Calu3 (cell line): ENCODE data around the gene CEP76. TPM values are rescaled to one million over a fixed set of nuclear protein-coding genes. Genes with fewer than 3 reads are reported as not detected.

Experiments
- BruUV-seq: library from RNA; stranded (reverse); fragments of 400-500 nt; replicated peaks from 2 replicates; lab custom pipeline; 2021; lab: Mats Ljungman, UMichigan
- CTCF ChIA-PET: fragments of 300-600 bp; sonication (Branson Sonifier 250); formaldehyde crosslinking; loops from one replicate; lab custom pipeline; 2022; ENCODE audit warnings: antibody characterized with exemption; lab: Charles Lee
- DNase-seq: peaks from one replicate; pipeline ENCODE4 v3.0.0; 2022
- H3K27ac Mint-ChIP-seq: one replicate; pipeline ENCODE4 v1.8.0; 2022; ENCODE audit warnings: mixed read lengths; ENCODE audit not compliant: unreplicated experiment
- H3K27me3 Mint-ChIP-seq: one replicate; pipeline ENCODE4 v1.8.0; 2022; ENCODE audit warnings: mixed read lengths; ENCODE audit not compliant: unreplicated experiment
- H3K36me3 Mint-ChIP-seq: one replicate; pipeline ENCODE4 v1.8.0; 2022; ENCODE audit warnings: mild to moderate bottlenecking, moderate library complexity, mixed read lengths; ENCODE audit not compliant: insufficient read depth, unreplicated experiment
- H3K4me1 Mint-ChIP-seq: one replicate; pipeline ENCODE4 v1.8.0; 2022; ENCODE audit warnings: mild to moderate bottlenecking, low read depth, mixed read lengths; ENCODE audit not compliant: unreplicated experiment
- H3K4me3 Mint-ChIP-seq: one replicate; pipeline ENCODE4 v1.8.0; 2022; ENCODE audit warnings: mild to moderate bottlenecking, low read depth, moderate library complexity, mixed read lengths; ENCODE audit not compliant: unreplicated experiment
- H3K9me3 Mint-ChIP-seq: one replicate; pipeline ENCODE4 v1.8.0; 2022; ENCODE audit warnings: low read depth, mixed read lengths; ENCODE audit not compliant: unreplicated experiment
- intact Hi-C: fragments of 100-400 bp; cut with micrococcal nuclease; formaldehyde crosslinking; loops from one replicate; pipeline ENCODE4 v1.10.0; 2022; ENCODE audit not compliant: unreplicated experiment
- total RNA-seq: library from RNA; stranded (reverse); gene quantifications from 2 replicates; pipeline ENCODE4 v1.2.3, GENCODE V29; 2022
- TF ChIP-seq, protein P1 (sequence below): fragments of 200-600 bp; IDR thresholded peaks from one replicate; pipeline ENCODE4 v1.8.0; 2022; ENCODE audit warnings: antibody characterized with exemption; ENCODE audit not compliant: unreplicated experiment

CEP76 gene
- total RNA-seq, 1 experiment from 2014 or later, result 12.7 TPM

DNA sequence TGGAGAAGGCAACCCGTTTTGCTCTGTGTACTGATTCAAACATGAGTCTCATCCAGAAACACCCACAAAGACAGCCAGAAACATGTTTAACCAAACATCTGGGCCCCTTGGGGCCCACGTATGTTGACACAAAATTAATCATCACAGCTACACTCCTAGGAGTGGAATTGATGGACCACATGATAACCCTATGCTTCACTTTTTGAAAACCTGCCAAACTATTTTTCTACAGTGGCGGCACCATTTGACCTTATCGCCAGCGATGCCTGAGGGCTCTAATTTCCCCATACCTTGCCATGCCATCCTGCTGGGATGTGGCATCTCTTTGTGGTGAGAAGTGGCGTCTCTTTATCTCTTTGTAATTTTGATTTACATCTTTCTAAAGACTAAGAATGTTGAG is 38.8 kb upstream of the CEP76 start:
- no peak overlapping the region for H3K27ac Mint-ChIP-seq
- DNase-seq, result peak; percentile 51
- H3K4me1 Mint-ChIP-seq, result peaks cover 9% of the 10 kb centered on the region
- TF ChIP-seq, protein P1, sequence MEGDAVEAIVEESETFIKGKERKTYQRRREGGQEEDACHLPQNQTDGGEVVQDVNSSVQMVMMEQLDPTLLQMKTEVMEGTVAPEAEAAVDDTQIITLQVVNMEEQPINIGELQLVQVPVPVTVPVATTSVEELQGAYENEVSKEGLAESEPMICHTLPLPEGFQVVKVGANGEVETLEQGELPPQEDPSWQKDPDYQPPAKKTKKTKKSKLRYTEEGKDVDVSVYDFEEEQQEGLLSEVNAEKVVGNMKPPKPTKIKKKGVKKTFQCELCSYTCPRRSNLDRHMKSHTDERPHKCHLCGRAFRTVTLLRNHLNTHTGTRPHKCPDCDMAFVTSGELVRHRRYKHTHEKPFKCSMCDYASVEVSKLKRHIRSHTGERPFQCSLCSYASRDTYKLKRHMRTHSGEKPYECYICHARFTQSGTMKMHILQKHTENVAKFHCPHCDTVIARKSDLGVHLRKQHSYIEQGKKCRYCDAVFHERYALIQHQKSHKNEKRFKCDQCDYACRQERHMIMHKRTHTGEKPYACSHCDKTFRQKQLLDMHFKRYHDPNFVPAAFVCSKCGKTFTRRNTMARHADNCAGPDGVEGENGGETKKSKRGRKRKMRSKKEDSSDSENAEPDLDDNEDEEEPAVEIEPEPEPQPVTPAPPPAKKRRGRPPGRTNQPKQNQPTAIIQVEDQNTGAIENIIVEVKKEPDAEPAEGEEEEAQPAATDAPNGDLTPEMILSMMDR, result no peak
- H3K27me3 Mint-ChIP-seq, result no peaks in the 10 kb centered on the region
- no peaks in the 10 kb centered on the region for H3K9me3 Mint-ChIP-seq
- CTCF ChIA-PET, result interaction anchor here (0.5 to 1.4 kb wide), 2 partner anchors 27 to 149 kb away, joined by 3 read pairs; no protein-coding TSS in a partner anchor
- H3K4me3 Mint-ChIP-seq, result no peak overlapping the region
- BruUV-seq, result no TSS peak
- intact Hi-C loops, result no loop called here
- H3K36me3 Mint-ChIP-seq, result no peaks in the 10 kb centered on the region

- intact Hi-C loops, result no loop called here
- no peaks in the 10 kb centered on the region for H3K27me3 Mint-ChIP-seq
- peaks cover 4% of the 10 kb centered on the region for H3K9me3 Mint-ChIP-seq
- BruUV-seq, result no TSS peak
- H3K27ac Mint-ChIP-seq, result no peak overlapping the region
- no peaks in the 10 kb centered on the region for H3K36me3 Mint-ChIP-seq
- DNase-seq, result no peak
- CTCF ChIA-PET, result no interaction called here
- peaks cover 9% of the 10 kb centered on the region for H3K4me1 Mint-ChIP-seq
- H3K4me3 Mint-ChIP-seq, result no peak overlapping the region
- TF ChIP-seq, protein P1, result no peak
These were observed 34.9 kb upstream of the CEP76 start for GRCh38 chr18:12737243-12737902.

DNA sequence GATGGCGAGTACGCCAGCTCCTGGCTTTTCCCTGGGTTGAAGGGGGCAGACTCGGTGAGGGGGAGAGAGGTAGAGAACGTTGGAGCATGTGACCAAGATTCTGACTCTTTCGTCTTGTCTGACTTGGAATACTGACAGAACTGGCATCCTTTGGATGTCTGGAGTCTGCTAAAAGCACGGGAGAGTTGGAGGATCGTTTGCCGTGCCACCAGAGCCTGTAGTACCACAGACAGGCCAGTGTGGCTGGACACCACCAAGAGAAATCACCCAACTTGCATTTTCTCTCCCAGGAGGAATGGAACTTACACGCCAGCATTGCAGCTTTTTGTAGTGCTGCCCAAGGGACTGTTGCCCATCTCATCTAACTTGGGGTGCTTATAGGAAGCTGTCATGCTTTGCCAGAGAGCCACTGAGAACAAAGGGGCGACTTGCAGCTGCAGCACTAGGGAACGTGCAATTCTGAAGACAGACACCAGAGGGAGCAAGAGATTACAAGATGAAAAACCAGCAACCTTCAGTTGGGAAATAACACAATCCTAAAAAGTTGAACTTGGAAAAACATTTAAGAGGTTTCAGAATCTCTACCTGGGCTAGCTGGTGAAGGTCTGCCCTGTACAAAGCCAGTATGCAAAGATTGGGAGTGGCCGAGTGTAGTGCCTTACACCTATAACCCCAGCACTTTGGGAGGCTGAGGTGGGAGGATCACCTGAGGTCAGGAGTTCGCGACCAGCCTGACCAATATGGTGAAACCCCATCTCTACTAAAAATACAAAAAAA is 24.4 kb upstream of the CEP76 start:
- Mint-ChIP-seq H3K4me1 (no peaks in the 10 kb centered on the region), H3K27ac (no peak overlapping the region), H3K9me3 (peaks cover 4% of the 10 kb centered on the region), H3K4me3 (no peak overlapping the region), H3K36me3 (peaks cover 25% of the 10 kb centered on the region), H3K27me3 (no peaks in the 10 kb centered on the region)
- BruUV-seq, result no TSS peak
- TF ChIP-seq, protein P1, result peak; percentile 91
- CTCF ChIA-PET, result interaction anchor here (1.0 to 1.5 kb wide), 2 partner anchors 208 to 334 kb away, joined by 3 to 8 read pairs; no protein-coding TSS in a partner anchor
- DNase-seq, result peak; percentile 80
- intact Hi-C loops, result loop anchor here (1.0 to 5.0 kb wide), 3 partner anchors 165 to 430 kb away; no protein-coding TSS in a partner anchor

DNA sequence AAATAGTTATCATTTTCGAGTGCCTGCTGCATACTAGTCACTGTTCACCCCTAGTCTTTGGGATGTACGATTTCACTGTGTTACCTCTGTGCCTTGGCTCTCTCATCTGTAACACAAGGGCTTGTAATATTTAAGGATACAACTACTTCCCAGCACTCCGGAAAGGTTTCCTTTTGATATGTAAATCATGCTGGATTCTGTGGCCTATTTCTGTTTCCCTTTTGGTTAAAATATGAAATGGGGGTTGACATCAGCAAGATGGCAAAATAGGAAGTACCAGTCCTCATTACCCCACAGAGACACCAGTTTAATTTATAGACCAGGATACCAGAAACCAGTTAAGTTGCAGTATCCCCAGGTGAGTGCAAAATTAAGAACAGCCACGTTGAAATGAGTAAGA is 23.8 kb upstream of the CEP76 start:
- TF ChIP-seq, protein P1, result no peak
- Mint-ChIP-seq H3K4me1 (no peaks in the 10 kb centered on the region), H3K36me3 (peaks cover 31% of the 10 kb centered on the region), H3K27ac (no peak overlapping the region), H3K4me3 (no peak overlapping the region), H3K27me3 (no peaks in the 10 kb centered on the region), H3K9me3 (peaks cover 4% of the 10 kb centered on the region)
- no peak for DNase-seq
- no TSS peak for BruUV-seq
- CTCF ChIA-PET, result interaction anchor here (1.0 to 1.5 kb wide), 2 partner anchors 208 to 333 kb away, joined by 3 to 8 read pairs; no protein-coding TSS in a partner anchor
- intact Hi-C loops, result loop anchor here (5.0 kb wide), 2 partner anchors 166 to 431 kb away; no protein-coding TSS in a partner anchor
